HG03060 (cell line): ENCODE measurements around the gene ATL2.
"Not testable (repeated sequence)": the region's sequence is repeated elsewhere in the genome, so short reads cannot be mapped to it uniquely, and the experiment has no call there.

Source experiments
- ATAC-seq: cut with Tn5 transposase; IDR thresholded peaks from one replicate; pipeline ENCODE4 v1.9.1; 2021; ENCODE audit warnings: low read depth, moderate number of reproducible peaks; ENCODE audit not compliant: unreplicated experiment

The ATL2 gene

GRCh38 chr2:38377050-38377828 lies at the start of gene ATL2:
TSS of gene ATL2 (minus strand) at chr2:38377273. CDS start at chr2:38377260, 13 bp downstream.
- ATAC-seq = peak; percentile 52

GRCh38 chr2:38423763-38424162 lies 46.7 kb upstream of the ATL2 start:
- no peak for ATAC-seq

GRCh38 chr2:38421274-38422056 lies 44.4 kb upstream of the ATL2 start:
- ATAC-seq = no peak

GRCh38 chr2:38419499-38419898 lies 42.4 kb upstream of the ATL2 start:
- no peak for ATAC-seq

- no peak for ATAC-seq
Measured at GRCh38 chr2:38418735-38419134, 41.7 kb upstream of the ATL2 start.

GRCh38 chr2:38417745-38418689 lies 40.9 kb upstream of the ATL2 start:
- no peak for ATAC-seq

GRCh38 chr2:38416296-38417036 lies 39.4 kb upstream of the ATL2 start:
- ATAC-seq = no peak

- ATAC-seq = no peak
Measured at GRCh38 chr2:38415728-38416291, 38.7 kb upstream of the ATL2 start.

- ATAC-seq = no peak
Measured at GRCh38 chr2:38415023-38415422, 38.0 kb upstream of the ATL2 start.

GRCh38 chr2:38412235-38412871 lies 35.3 kb upstream of the ATL2 start:
- not testable (repeated sequence) for ATAC-seq

GRCh38 chr2:38409156-38410102 lies 32.4 kb upstream of the ATL2 start:
- ATAC-seq = no peak

- no peak for ATAC-seq
Measured at GRCh38 chr2:38407111-38407682, 30.1 kb upstream of the ATL2 start.

GRCh38 chr2:38406597-38407110 lies 29.6 kb upstream of the ATL2 start:
- ATAC-seq = no peak

- ATAC-seq = no peak
Measured at GRCh38 chr2:38405917-38406596, 29.0 kb upstream of the ATL2 start.

- no peak for ATAC-seq
Measured at GRCh38 chr2:38400513-38400912, 23.4 kb upstream of the ATL2 start.

GRCh38 chr2:38398739-38399138 lies 21.7 kb upstream of the ATL2 start:
- no peak for ATAC-seq

- peak; percentile 79 for ATAC-seq
Measured at GRCh38 chr2:38394903-38395341, 17.8 kb upstream of the ATL2 start.
